ENCODE data around the gene TMPRSS7.

TMPRSS7 gene

GRCh38 chr3:112126511-112126911 lies 92.0 kb downstream of the TMPRSS7 start:
- no peak for DNase-seq (ENCODE audit: low read depth in 2 of 2, low spot score in 1 of 2)

GRCh38 chr3:112127522-112128494 lies 93.3 kb downstream of the TMPRSS7 start:
- no peak for DNase-seq (ENCODE audit: low read depth in 2 of 2, low spot score in 1 of 2)

GRCh38 chr3:112128843-112129727 lies 94.5 kb downstream of the TMPRSS7 start:
- DNase-seq (ENCODE audit: low read depth in 2 of 2, low spot score in 1 of 2) = peak in 1 of 2 donors; percentile 18

GRCh38 chr3:112129925-112130637 lies 95.5 kb downstream of the TMPRSS7 start:
- no peak for DNase-seq (ENCODE audit: low read depth in 2 of 2, low spot score in 1 of 2)

DNA sequence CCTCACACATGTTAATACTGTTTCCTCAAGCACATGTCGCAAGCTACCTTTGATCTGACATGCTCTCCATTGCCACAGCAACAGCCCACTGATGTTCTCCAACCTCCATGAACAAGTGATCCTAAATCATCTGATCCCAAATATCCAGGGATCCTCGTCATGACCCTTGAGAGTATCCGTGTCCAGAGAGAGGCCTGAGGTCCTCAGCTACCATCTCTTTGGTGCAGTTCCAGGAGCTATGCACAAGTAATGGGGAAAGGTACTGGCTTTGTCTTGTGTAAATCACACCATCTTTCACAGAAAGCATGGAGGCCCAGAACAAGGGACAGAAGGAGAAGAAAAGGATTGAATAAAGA lies 96.1 kb downstream of the TMPRSS7 start:
- no peak for DNase-seq (ENCODE audit: low read depth in 2 of 2, low spot score in 1 of 2)
